ENCODE data around the gene MACROD2. TPM values are rescaled to one million over a fixed set of nuclear protein-coding genes. Genes with fewer than 3 reads are reported as not detected.

The MACROD2 gene
- total RNA-seq, 1 donor from 2014 or later = 3.5 TPM

- no peak for TF ChIP-seq CTCF (IDR thresholded peaks at IDR 0.05)
- no peak for DNase-seq (ENCODE audit: low spot score in 2 of 2)
Observed at GRCh38 chr20:14959506-14960475, 964.5 kb downstream of the MACROD2 start.

GRCh38 chr20:14960831-14961230 lies 965.5 kb downstream of the MACROD2 start:
- no peak for DNase-seq (ENCODE audit: low spot score in 2 of 2)
- intact Hi-C loops (cut with DNase I) = no loop called here

More at GRCh38 chr20:14959506-14960475, 964.5 kb downstream of the MACROD2 start:
- H3K4me1 ChIP-seq = no peaks in the 10 kb centered on the region
- intact Hi-C loops (cut with DNase I) = no loop called here
- H3K27ac ChIP-seq = no peak overlapping the region
- H3K4me3 ChIP-seq = no peak overlapping the region
- H3K36me3 ChIP-seq = no peaks in the 10 kb centered on the region
- no peaks in the 10 kb centered on the region for H3K9me3 ChIP-seq
- H3K27me3 ChIP-seq = no peaks in the 10 kb centered on the region

GRCh38 chr20:14963262-14963663 lies 967.9 kb downstream of the MACROD2 start:
- Histone ChIP-seq H3K36me3 (no peaks in the 10 kb centered on the region), H3K4me3 (no peak overlapping the region), H3K4me1 (no peaks in the 10 kb centered on the region), H3K27ac (no peak overlapping the region), H3K27me3 (no peaks in the 10 kb centered on the region), H3K9me3 (no peaks in the 10 kb centered on the region)
- TF ChIP-seq CTCF (IDR thresholded peaks at IDR 0.05) = no peak
- intact Hi-C loops (cut with DNase I) = no loop called here
- no peak for DNase-seq (ENCODE audit: low spot score in 2 of 2)

More at GRCh38 chr20:14960831-14961230, 965.5 kb downstream of the MACROD2 start:
- Histone ChIP-seq H3K9me3 (no peaks in the 10 kb centered on the region), H3K27me3 (no peaks in the 10 kb centered on the region), H3K4me3 (no peak overlapping the region), H3K4me1 (no peaks in the 10 kb centered on the region), H3K27ac (no peak overlapping the region), H3K36me3 (no peaks in the 10 kb centered on the region)
- no peak for TF ChIP-seq CTCF (IDR thresholded peaks at IDR 0.05)

- DNase-seq (ENCODE audit: low spot score in 2 of 2) = no peak
- intact Hi-C loops (cut with DNase I) = no loop called here
- no peak overlapping the region for H3K27ac ChIP-seq
Observed at GRCh38 chr20:14966203-14966602, 970.9 kb downstream of the MACROD2 start.

GRCh38 chr20:14966808-14967207 lies 971.5 kb downstream of the MACROD2 start:
- Histone ChIP-seq H3K36me3 (no peaks in the 10 kb centered on the region), H3K27ac (no peak overlapping the region), H3K9me3 (no peaks in the 10 kb centered on the region), H3K4me3 (no peak overlapping the region), H3K4me1 (no peaks in the 10 kb centered on the region), H3K27me3 (no peaks in the 10 kb centered on the region)
- no peak for DNase-seq (ENCODE audit: low spot score in 2 of 2)
- TF ChIP-seq CTCF (IDR thresholded peaks at IDR 0.05) = no peak
- intact Hi-C loops (cut with DNase I) = no loop called here

More at GRCh38 chr20:14966203-14966602, 970.9 kb downstream of the MACROD2 start:
- Histone ChIP-seq H3K9me3 (no peaks in the 10 kb centered on the region), H3K36me3 (no peaks in the 10 kb centered on the region), H3K4me3 (no peak overlapping the region), H3K27me3 (no peaks in the 10 kb centered on the region), H3K4me1 (no peaks in the 10 kb centered on the region)
- TF ChIP-seq CTCF (IDR thresholded peaks at IDR 0.05) = no peak
